NB4 (cell line): ENCODE results near the gene DGKA.

Source experiments
- DNase-seq: peaks from one replicate; pipeline ENCODE4 v3.0.0; 2010; ENCODE audit warnings: low read depth
- H3K4me3 ChIP-seq: one replicate; pipeline ENCODE4 v1.5.1; 2011; ENCODE audit warnings: mild to moderate bottlenecking, low read depth, low read length, moderate library complexity
- CTCF ChIP-seq: IDR thresholded peaks from one replicate; pipeline ENCODE4 v1.5.1; 2012; ENCODE audit warnings: low read depth, low read length
- MAX ChIP-seq: IDR thresholded peaks from 2 replicates; pipeline ENCODE4 v1.6.1; 2011; ENCODE audit warnings: low read depth, low read length
- MYC ChIP-seq: IDR thresholded peaks from 2 replicates; pipeline ENCODE4 v1.6.1; 2011; ENCODE audit warnings: low read depth, low read length
- POLR2A ChIP-seq: IDR thresholded peaks from 2 replicates; pipeline ENCODE4 v1.6.1; 2011; ENCODE audit warnings: mild to moderate bottlenecking; ENCODE audit not compliant: insufficient read length; ENCODE audit errors: extremely low read depth

DGKA gene

GRCh38 chr12:55930771-55931316 is at the start of gene DGKA:
Gene DGKA (plus strand): TSS chr12:55931162. CDS start chr12:55936504, 5,342 bp downstream.
- TF ChIP-seq CTCF (peak; percentile 80), POLR2A (no peak), MAX (no peak), MYC (no peak)
- DNase-seq, result peak; percentile 88

GRCh38 chr12:55885113-55885512 is 45.8 kb upstream of the DGKA start:
- no peak overlapping the region for H3K4me3 ChIP-seq
- TF ChIP-seq MAX (no peak), MYC (no peak), POLR2A (no peak), CTCF (no peak)
- DNase-seq, result no peak

More at GRCh38 chr12:55930771-55931316, at the start of gene DGKA:
- H3K4me3 ChIP-seq, result peak within 1 kb of the TSS; percentile 65

GRCh38 chr12:55891310-55891709 is 39.7 kb upstream of the DGKA start:
- TF ChIP-seq POLR2A (no peak), MAX (no peak), CTCF (no peak), MYC (no peak)
- no peak for DNase-seq
- no peak overlapping the region for H3K4me3 ChIP-seq

- TF ChIP-seq CTCF, result no peak
- no peak for TF ChIP-seq POLR2A
- TF ChIP-seq MAX, result no peak
- TF ChIP-seq MYC, result no peak
- DNase-seq, result no peak
- no peak overlapping the region for H3K4me3 ChIP-seq
Measured at GRCh38 chr12:55893723-55894122, 37.2 kb upstream of the DGKA start.

GRCh38 chr12:55899082-55899481 is 31.9 kb upstream of the DGKA start:
- TF ChIP-seq MYC, result no peak
- TF ChIP-seq MAX, result no peak
- TF ChIP-seq CTCF, result no peak
- no peak for TF ChIP-seq POLR2A
- peak; percentile 27 for DNase-seq
- no peak overlapping the region for H3K4me3 ChIP-seq

GRCh38 chr12:55901881-55902490 is 29.0 kb upstream of the DGKA start:
- no peak for DNase-seq
- no peak overlapping the region for H3K4me3 ChIP-seq
- TF ChIP-seq CTCF, result no peak
- TF ChIP-seq MAX, result no peak
- no peak for TF ChIP-seq POLR2A
- no peak for TF ChIP-seq MYC
